Thyroid gland (tissue), 4 donors: ENCODE results near the gene MARK2. TPM values are rescaled to one million over a fixed set of nuclear protein-coding genes. Genes with fewer than 3 reads are reported as not detected.

Source experiments
- DNase-seq, 2 donors: peaks; one replicate each; pipeline ENCODE4 v3.0.0-alpha.2; 2019
- H3K27ac ChIP-seq, 3 donors: fragments of 200-600 bp; sonication (generic); 1 replicate in 2 of 3; 2 replicates in 1 of 3; pipeline ENCODE4 v1.5.1; 2016 to 2019; ENCODE audit warnings: mild to moderate bottlenecking in 1 of 3, moderate library complexity in 1 of 3
- H3K27me3 ChIP-seq: fragments of 200-600 bp; sonication (generic); one replicate; pipeline ENCODE4 v1.5.1; 2019
- H3K36me3 ChIP-seq, 2 donors: fragments of 200-600 bp; sonication (generic); one replicate each; pipeline ENCODE4 v1.5.1; 2016 to 2019
- H3K4me1 ChIP-seq, 2 donors: fragments of 200-600 bp; sonication (generic); one replicate each; pipeline ENCODE4 v1.5.1; 2017 to 2019
- H3K4me3 ChIP-seq, 3 donors: fragments of 200-600 bp; sonication (generic); replicated peaks in 1 of 3; 1 replicate in 2 of 3; 2 replicates in 1 of 3; pipeline ENCODE4 v1.5.1; 2016; ENCODE audit warnings: mild to moderate bottlenecking in 1 of 3
- H3K9me3 ChIP-seq: fragments of 200-600 bp; sonication (generic); one replicate; pipeline ENCODE4 v1.5.1; 2017
- CTCF ChIP-seq, 6 experiments: fragments of 200-600 bp in 3 of 6; fragments of 450-650 bp in 3 of 6; sonication (generic) in 3 of 6; IDR thresholded peaks; one replicate each; pipeline ENCODE4 v1.5.1; 2016 to 2019; ENCODE audit warnings: antibody characterized with exemption in 6 of 6, mild to moderate bottlenecking in 2 of 6, inconsistent platforms in 1 of 6, moderate library complexity in 1 of 6
- POLR2A ChIP-seq, 2 donors: fragments of 450-650 bp; IDR thresholded peaks; one replicate each; pipeline ENCODE4 v1.6.1; 2017; ENCODE audit warnings: antibody characterized with exemption in 2 of 2, mild to moderate bottlenecking in 2 of 2, moderate library complexity in 1 of 2
- WGBS, 2 donors: methylation state at CpG; one replicate each; pipeline ENCODE4 v1.1.5; 2017; 5-methylcytosine and 5-hydroxymethylcytosine counted together
- intact Hi-C: fragments of 100-400 bp; cut with DNase I; formaldehyde crosslinking; loops from one replicate; pipeline ENCODE4 v1.15.1; 2023
- total RNA-seq, 4 donors: library from RNA; depleted of rRNA; stranded (reverse); fragments of >200 nt; gene quantifications; one replicate each; pipeline ENCODE4 v1.2.3, GENCODE V29; 2016

The MARK2 gene
- total RNA-seq, 4 donors from 2014 or later = 28.2 to 57.7 (median 48.6) TPM

- intact Hi-C loops = loop anchor here (5.0 kb wide), 1 partner anchor 176 kb away; the partner anchor contains the start of gene ZFTA
- H3K36me3 ChIP-seq = peaks cover 0 to 6% of the 10 kb centered on the region in 2 donors
- peaks cover 23 to 26% of the 10 kb centered on the region in 2 donors for H3K4me1 ChIP-seq
- TF ChIP-seq POLR2A (IDR thresholded peaks at IDR 0.05) = no peak
- TF ChIP-seq CTCF (IDR thresholded peaks at IDR 0.05) = no peak
- H3K4me3 ChIP-seq = no peak overlapping the region
- 83 to 100% methylated on average over 2 of the region's 3 CpGs for WGBS, 2 donors
- no peaks in the 10 kb centered on the region for H3K27me3 ChIP-seq
- H3K27ac ChIP-seq = no peak overlapping the region
- DNase-seq = peak in 1 of 2 donors; percentile 17
- no peaks in the 10 kb centered on the region for H3K9me3 ChIP-seq
These were observed 103.9 kb downstream of the MARK2 start for GRCh38 chr11:63942803-63943202.

GRCh38 chr11:63944987-63945386 is 106.1 kb downstream of the MARK2 start:
- no peak overlapping the region for H3K4me3 ChIP-seq
- peaks cover 13% of the 10 kb centered on the region in 2 donors for H3K4me1 ChIP-seq
- peaks cover 0 to 6% of the 10 kb centered on the region in 2 donors for H3K36me3 ChIP-seq
- TF ChIP-seq POLR2A (IDR thresholded peaks at IDR 0.05) = no peak
- TF ChIP-seq CTCF (IDR thresholded peaks at IDR 0.05) = no peak
- 53 to 60% methylated on average over 7 to 8 of the region's 8 CpGs for WGBS, 2 donors
- peak overlapping the region; percentile 27 to 48 (median 28) for H3K27ac ChIP-seq
- no peaks in the 10 kb centered on the region for H3K27me3 ChIP-seq
- intact Hi-C loops = loop anchor here (2.0 to 5.0 kb wide), 2 partner anchors 108 to 178 kb away; partner anchors contain the start of gene ZFTA
- no peaks in the 10 kb centered on the region for H3K9me3 ChIP-seq
- peak; percentile 23 to 24 for DNase-seq

- Histone ChIP-seq H3K4me1 (peaks cover 10% of the 10 kb centered on the region in 2 donors), H3K36me3 (peaks cover 0 to 6% of the 10 kb centered on the region in 2 donors), H3K9me3 (no peaks in the 10 kb centered on the region), H3K27me3 (no peaks in the 10 kb centered on the region), H3K27ac (peak overlapping the region; percentile 27 to 48 (median 28)), H3K4me3 (no peak overlapping the region)
- intact Hi-C loops = loop anchor here (2.0 kb wide), 1 partner anchor 109 kb away; no protein-coding TSS in a partner anchor
- peak; percentile 87 to 89 for DNase-seq
- WGBS, 2 donors = 28 to 39% methylated on average over 13 to 14 of the region's 14 CpGs
- TF ChIP-seq POLR2A (IDR thresholded peaks at IDR 0.05) (no peak), CTCF (IDR thresholded peaks at IDR 0.05) (peak; percentile 39 to 97 (median 85))
These were observed 106.7 kb downstream of the MARK2 start for GRCh38 chr11:63945477-63946163.

- WGBS, 2 donors = 80 to 86% methylated on average over 20 of the region's 20 CpGs
- Histone ChIP-seq H3K36me3 (peaks cover 25 to 33% of the 10 kb centered on the region in 2 donors), H3K27ac (no peak overlapping the region), H3K4me1 (no peaks in the 10 kb centered on the region), H3K4me3 (no peak overlapping the region), H3K9me3 (no peaks in the 10 kb centered on the region), H3K27me3 (no peaks in the 10 kb centered on the region)
- TF ChIP-seq CTCF (IDR thresholded peaks at IDR 0.05) (no peak), POLR2A (IDR thresholded peaks at IDR 0.05) (no peak)
- intact Hi-C loops = no loop called here
- DNase-seq = no peak
These were observed 113.0 kb downstream of the MARK2 start for GRCh38 chr11:63951779-63952536.
